Fibroblast of the conjunctiva (primary cell): ENCODE results near the gene SLC25A19.
"Not testable (repeated sequence)": the region's sequence is repeated elsewhere in the genome, so short reads cannot be mapped to it uniquely, and the experiment has no call there.

Source experiments
- DNase-seq: peaks from one replicate; pipeline ENCODE4 v3.0.0-alpha.2; 2010; ENCODE audit warnings: low read depth

The SLC25A19 gene

GRCh38 chr17:75267411-75268232, 21.6 kb downstream of the SLC25A19 start:
- no peak for DNase-seq

- no peak for DNase-seq
These were observed 22.2 kb downstream of the SLC25A19 start for GRCh38 chr17:75267153-75267410.

- DNase-seq, result no peak
These were observed 22.7 kb downstream of the SLC25A19 start for GRCh38 chr17:75266316-75267152.

- DNase-seq, result no peak
These were observed 23.5 kb downstream of the SLC25A19 start for GRCh38 chr17:75265614-75266315.

- no peak for DNase-seq
These were observed 26.2 kb downstream of the SLC25A19 start for GRCh38 chr17:75263055-75263454.

GRCh38 chr17:75262112-75262606, 27.1 kb downstream of the SLC25A19 start:
- no peak for DNase-seq

GRCh38 chr17:75261336-75262111, 27.7 kb downstream of the SLC25A19 start, which contains the start of the genes GGA3 and MRPS7:
Gene GGA3 (minus strand): TSS chr17:75261606. CDS start chr17:75261587, 19 bp downstream.
Gene MRPS7 (plus strand): TSS chr17:75261879. CDS start chr17:75261901, 22 bp downstream.
- peak; percentile 84 for DNase-seq

- DNase-seq, result no peak
These were observed 28.4 kb downstream of the SLC25A19 start for GRCh38 chr17:75260641-75261335.

GRCh38 chr17:75257228-75257627, 32.0 kb downstream of the SLC25A19 start:
- not testable (repeated sequence) for DNase-seq

- not testable (repeated sequence) for DNase-seq
These were observed 33.1 kb downstream of the SLC25A19 start for GRCh38 chr17:75255954-75256698.

- no peak for DNase-seq
These were observed 37.0 kb downstream of the SLC25A19 start for GRCh38 chr17:75252039-75252816.

- no peak for DNase-seq
These were observed 39.2 kb downstream of the SLC25A19 start for GRCh38 chr17:75250009-75250471.

GRCh38 chr17:75249564-75249963, 39.7 kb downstream of the SLC25A19 start:
- no peak for DNase-seq

GRCh38 chr17:75246404-75246803, 42.8 kb downstream of the SLC25A19 start:
- no peak for DNase-seq

GRCh38 chr17:75245011-75245410, 44.2 kb downstream of the SLC25A19 start:
- DNase-seq, result no peak

- DNase-seq, result no peak
These were observed 44.9 kb downstream of the SLC25A19 start for GRCh38 chr17:75244133-75244866.

GRCh38 chr17:75242461-75243042, 46.7 kb downstream of the SLC25A19 start:
- no peak for DNase-seq

- no peak for DNase-seq
These were observed 47.2 kb downstream of the SLC25A19 start for GRCh38 chr17:75241996-75242460.
